ENCODE results near the gene PTPN12. TPM values are rescaled to one million over a fixed set of nuclear protein-coding genes. Genes with fewer than 3 reads are reported as not detected.
"Not testable (repeated sequence)": the region's sequence is repeated elsewhere in the genome, so short reads cannot be mapped to it uniquely, and the experiment has no call there.

Gene PTPN12
- total RNA-seq, 4 donors from 2014 or later: 129 to 168 (median 151) TPM

- Histone ChIP-seq H3K4me3 (no peak overlapping the region), H3K36me3 (peaks cover 0 to 49% (median 0%) of the 10 kb centered on the region in 3 donors), H3K9me3 (no peaks in the 10 kb centered on the region), H3K27ac (peak overlapping the region in 1 of 4 donors; percentile 51), H3K4me1 (peaks cover 0 to 22% (median 0%) of the 10 kb centered on the region in 4 donors), H3K27me3 (no peaks in the 10 kb centered on the region)
- 92 to 95% methylated on average over 6 of the region's 6 CpGs for WGBS, 2 donors
- no peak for TF ChIP-seq EP300 (IDR thresholded peaks at IDR 0.05)
- DNase-seq (ENCODE audit: low spot score in 2 of 2): no peak
Measured at GRCh38 chr7:77648742-77649338, 111.7 kb downstream of the PTPN12 start.

DNA sequence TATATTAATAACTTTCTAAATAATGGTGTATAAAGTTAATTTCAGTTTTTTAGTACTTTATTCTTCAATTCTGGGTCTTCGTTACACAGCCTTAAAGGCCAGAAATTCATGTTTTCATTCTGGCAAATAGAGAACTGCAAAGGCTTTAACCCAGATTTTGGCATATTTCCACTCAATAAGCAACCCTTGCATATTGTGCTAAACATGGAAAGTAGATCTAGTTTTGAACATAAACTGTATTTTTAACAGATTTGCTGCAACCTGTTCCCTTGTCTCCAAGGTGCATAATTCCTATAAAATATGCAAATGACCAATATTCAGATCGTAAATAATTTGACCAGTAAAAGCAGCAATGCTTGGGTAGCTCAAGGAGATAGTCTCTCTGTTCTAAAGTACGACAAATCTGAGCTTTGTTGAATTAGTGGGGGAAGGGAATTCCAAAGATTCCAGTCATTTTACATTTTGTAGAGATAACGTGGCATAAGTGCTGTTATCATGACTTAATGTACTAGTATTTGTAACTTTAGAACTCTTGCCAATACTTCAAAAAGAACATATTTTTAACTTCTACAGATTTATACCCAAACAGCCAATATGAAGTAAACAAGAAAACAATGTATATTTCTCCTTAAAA, 112.7 kb downstream of the PTPN12 start:
- Histone ChIP-seq H3K4me3 (no peak overlapping the region), H3K4me1 (peaks cover 0 to 22% (median 0%) of the 10 kb centered on the region in 4 donors), H3K27me3 (no peaks in the 10 kb centered on the region), H3K9me3 (no peaks in the 10 kb centered on the region), H3K27ac (peak overlapping the region in 2 of 4 donors; percentile 1 to 51), H3K36me3 (peaks cover 0 to 44% (median 0%) of the 10 kb centered on the region in 3 donors)
- DNase-seq (ENCODE audit: low spot score in 2 of 2): no peak
- TF ChIP-seq CTCF (IDR thresholded peaks at IDR 0.05) (no peak), EP300 (IDR thresholded peaks at IDR 0.05) (no peak), POLR2A (IDR thresholded peaks at IDR 0.05) (no peak)
- 27 to 29% methylated on average over 4 of the region's 4 CpGs for WGBS, 2 donors

DNA sequence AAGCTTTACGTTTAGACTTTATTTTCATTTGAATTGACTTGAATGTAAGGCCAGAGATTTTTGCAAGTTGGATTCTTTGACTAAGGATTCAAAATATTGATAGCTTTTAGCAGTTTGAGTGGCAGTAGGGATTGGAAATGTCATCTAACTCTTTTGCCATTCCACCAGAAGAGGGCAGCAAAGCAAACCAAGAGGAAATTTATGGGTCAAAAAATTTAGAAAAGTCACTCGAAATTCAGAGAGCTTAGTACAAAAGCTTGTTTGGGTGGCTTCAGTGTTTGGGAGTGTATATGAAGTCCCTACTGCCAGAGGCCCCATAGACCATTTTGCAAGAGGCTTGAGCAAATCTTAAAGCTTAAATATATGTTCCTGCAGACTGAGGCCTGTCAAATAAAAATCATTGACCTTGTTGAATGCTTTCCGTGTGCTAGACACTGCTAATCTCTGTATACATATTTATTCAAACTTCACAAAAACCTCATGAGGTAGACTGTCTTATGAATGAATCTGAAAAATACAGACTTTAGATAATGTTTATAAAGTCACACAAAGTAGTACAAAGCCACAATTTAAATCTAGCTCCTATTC, 114.6 kb downstream of the PTPN12 start:
- peaks cover 0 to 44% (median 0%) of the 10 kb centered on the region in 3 donors for H3K36me3 ChIP-seq
- WGBS, 2 donors: 32 to 35% methylated on average over 3 of the region's 3 CpGs
- peak; percentile 65 to 78 (median 68) for TF ChIP-seq CTCF (IDR thresholded peaks at IDR 0.05)
- TF ChIP-seq POLR2A (IDR thresholded peaks at IDR 0.05): no peak
- no peak for TF ChIP-seq EP300 (IDR thresholded peaks at IDR 0.05)
- DNase-seq (ENCODE audit: low spot score in 2 of 2): peak in 1 of 2 donors; percentile 71
- H3K27ac ChIP-seq: no peak overlapping the region
- H3K27me3 ChIP-seq: no peaks in the 10 kb centered on the region
- peaks cover 0 to 22% (median 0%) of the 10 kb centered on the region in 4 donors for H3K4me1 ChIP-seq
- H3K9me3 ChIP-seq: no peaks in the 10 kb centered on the region
- no peak overlapping the region for H3K4me3 ChIP-seq

DNA sequence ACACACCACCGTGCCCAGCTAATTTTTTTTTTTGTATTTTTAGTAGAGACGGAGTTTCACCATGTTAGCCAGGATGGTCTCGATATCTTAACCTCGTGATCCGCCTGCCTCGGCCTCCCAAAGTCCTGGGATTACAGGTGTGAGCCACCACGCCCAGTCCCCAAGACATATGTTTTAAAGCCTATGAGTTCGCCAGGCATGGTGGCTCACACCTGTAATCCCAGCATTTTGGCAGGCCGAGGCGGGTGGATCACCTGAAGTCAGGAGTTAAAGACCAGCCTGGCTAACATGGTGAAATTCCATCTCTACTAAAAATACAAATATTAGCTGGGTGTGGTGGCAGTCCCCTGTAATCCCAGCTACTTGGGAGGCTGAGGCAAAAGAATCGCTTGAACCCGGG, 115.7 kb downstream of the PTPN12 start:
- Histone ChIP-seq H3K4me1 (peaks cover 0 to 22% (median 0%) of the 10 kb centered on the region in 4 donors), H3K36me3 (peaks cover 0 to 42% (median 0%) of the 10 kb centered on the region in 3 donors)
- DNase-seq (ENCODE audit: low spot score in 2 of 2); H3K27ac ChIP-seq; H3K27me3 ChIP-seq; H3K9me3 ChIP-seq; H3K4me3 ChIP-seq: not testable (repeated sequence)
- 95 to 96% methylated on average over 12 of the region's 12 CpGs for WGBS, 2 donors

- Histone ChIP-seq H3K4me3 (no peak overlapping the region), H3K9me3 (no peaks in the 10 kb centered on the region), H3K27ac (no peak overlapping the region), H3K4me1 (peaks cover 0 to 22% (median 0%) of the 10 kb centered on the region in 4 donors), H3K36me3 (peaks cover 0 to 45% (median 0%) of the 10 kb centered on the region in 3 donors), H3K27me3 (no peaks in the 10 kb centered on the region)
- WGBS, 2 donors: 53 to 54% methylated on average over 2 of the region's 2 CpGs
- no peak for TF ChIP-seq POLR2A (IDR thresholded peaks at IDR 0.05)
- TF ChIP-seq EP300 (IDR thresholded peaks at IDR 0.05): no peak
- TF ChIP-seq CTCF (IDR thresholded peaks at IDR 0.05): no peak
- no peak for DNase-seq (ENCODE audit: low spot score in 2 of 2)
Measured at GRCh38 chr7:77653572-77653971, 116.5 kb downstream of the PTPN12 start.

DNA sequence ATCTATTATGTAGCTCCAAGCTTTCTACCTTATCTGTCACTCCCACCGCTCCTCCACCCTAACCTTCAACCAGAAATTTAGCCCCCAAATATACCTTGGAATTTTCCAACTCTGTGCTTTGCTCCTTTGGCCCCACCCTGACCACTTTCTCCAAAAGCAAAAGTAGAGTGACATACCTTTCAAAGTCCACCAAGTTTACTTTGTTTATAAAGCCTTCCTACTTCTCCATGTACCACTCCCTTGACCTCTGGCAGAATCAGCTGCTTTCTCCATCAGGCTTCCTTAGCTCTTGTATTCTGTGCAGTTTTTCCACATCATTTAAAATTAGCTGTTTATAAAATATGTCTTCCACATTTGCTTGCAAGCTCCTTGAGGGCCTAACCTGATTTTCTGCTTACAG, 118.3 kb downstream of the PTPN12 start:
- Histone ChIP-seq H3K36me3 (peaks cover 0 to 61% (median 0%) of the 10 kb centered on the region in 3 donors), H3K4me3 (no peak overlapping the region), H3K4me1 (peaks cover 0 to 10% (median 0%) of the 10 kb centered on the region in 4 donors), H3K9me3 (no peaks in the 10 kb centered on the region), H3K27ac (no peak overlapping the region), H3K27me3 (no peaks in the 10 kb centered on the region)
- TF ChIP-seq POLR2A (IDR thresholded peaks at IDR 0.05) (no peak), CTCF (IDR thresholded peaks at IDR 0.05) (no peak), EP300 (IDR thresholded peaks at IDR 0.05) (no peak)
- 92 to 97% methylated on average over 1 of the region's 1 CpG for WGBS, 2 donors
- DNase-seq (ENCODE audit: low spot score in 2 of 2): no peak
